Tibial nerve (tissue), 4 donors: Measurements from ENCODE around the gene TAB2.

Experiments used
- EP300 ChIP-seq, 2 donors: sonication (generic); formaldehyde crosslinking; IDR thresholded peaks; one replicate each; pipeline ENCODE4 v1.6.1; 2017; ENCODE audit warnings: antibody characterized with exemption in 2 of 2, mild to moderate bottlenecking in 1 of 2
- POLR2A ChIP-seq, 2 donors: fragments of 450-650 bp; IDR thresholded peaks; one replicate each; pipeline ENCODE4 v1.6.1; 2017; ENCODE audit warnings: antibody characterized with exemption in 2 of 2, mild to moderate bottlenecking in 2 of 2, moderate library complexity in 2 of 2
- TF ChIP-seq, protein P1 (sequence below), 5 experiments: fragments of 200-600 bp in 3 of 5; fragments of 450-650 bp in 2 of 5; sonication (generic) in 3 of 5; IDR thresholded peaks; one replicate each; pipeline ENCODE4 v1.5.1; 2016 to 2019; ENCODE audit warnings: antibody characterized with exemption in 5 of 5, mild to moderate bottlenecking in 3 of 5, moderate library complexity in 2 of 5

DNA sequence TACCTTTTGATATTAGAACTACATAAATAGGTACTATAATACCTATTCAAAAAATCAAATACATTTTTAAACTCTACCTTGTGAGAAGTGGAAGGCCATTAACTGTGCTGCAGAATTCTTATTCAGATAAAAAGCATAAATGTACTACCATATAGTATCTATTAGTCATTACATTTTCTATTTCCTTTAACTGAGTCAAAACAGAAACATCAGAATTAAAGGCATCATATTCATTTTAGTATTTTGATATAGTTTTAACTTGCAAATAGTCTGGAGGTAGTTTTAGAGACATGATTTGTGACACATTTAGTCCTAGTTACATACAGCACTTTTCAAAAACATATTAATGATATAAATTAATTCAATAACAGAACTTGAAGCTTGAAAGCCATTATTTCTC, 39.9 kb upstream of the TAB2 start:
- TF ChIP-seq POLR2A (IDR thresholded peaks at IDR 0.05) (no peak), EP300 (IDR thresholded peaks at IDR 0.05) (no peak)
- TF ChIP-seq, protein P1, sequence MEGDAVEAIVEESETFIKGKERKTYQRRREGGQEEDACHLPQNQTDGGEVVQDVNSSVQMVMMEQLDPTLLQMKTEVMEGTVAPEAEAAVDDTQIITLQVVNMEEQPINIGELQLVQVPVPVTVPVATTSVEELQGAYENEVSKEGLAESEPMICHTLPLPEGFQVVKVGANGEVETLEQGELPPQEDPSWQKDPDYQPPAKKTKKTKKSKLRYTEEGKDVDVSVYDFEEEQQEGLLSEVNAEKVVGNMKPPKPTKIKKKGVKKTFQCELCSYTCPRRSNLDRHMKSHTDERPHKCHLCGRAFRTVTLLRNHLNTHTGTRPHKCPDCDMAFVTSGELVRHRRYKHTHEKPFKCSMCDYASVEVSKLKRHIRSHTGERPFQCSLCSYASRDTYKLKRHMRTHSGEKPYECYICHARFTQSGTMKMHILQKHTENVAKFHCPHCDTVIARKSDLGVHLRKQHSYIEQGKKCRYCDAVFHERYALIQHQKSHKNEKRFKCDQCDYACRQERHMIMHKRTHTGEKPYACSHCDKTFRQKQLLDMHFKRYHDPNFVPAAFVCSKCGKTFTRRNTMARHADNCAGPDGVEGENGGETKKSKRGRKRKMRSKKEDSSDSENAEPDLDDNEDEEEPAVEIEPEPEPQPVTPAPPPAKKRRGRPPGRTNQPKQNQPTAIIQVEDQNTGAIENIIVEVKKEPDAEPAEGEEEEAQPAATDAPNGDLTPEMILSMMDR (IDR thresholded peaks at IDR 0.05), result no peak
